Activated CD4-positive, alpha-beta memory T cell treated with anti-CD3 and anti-CD28 coated beads, Interleukin-2, amount 10 ng/mL, durations not matched to agents 7 days and 5 days (primary cell): ENCODE data around the gene PRSS33. TPM values are rescaled to one million over a fixed set of nuclear protein-coding genes. Genes with fewer than 3 reads are reported as not detected.
A peak's percentile ranks its signal among the peaks of the same experiment; 100 is the strongest.

Experiments
- CTCF ChIA-PET: fragments of 350-600 bp; sonication (Branson Sonifier 250); formaldehyde crosslinking; loops from one replicate; lab custom pipeline; 2021; ENCODE audit warnings: antibody characterized with exemption, inconsistent platforms; lab: Charles Lee
- POLR2A ChIA-PET: fragments of 350-600 bp; sonication (Branson Sonifier 250); formaldehyde crosslinking; loops from one replicate; lab custom pipeline; 2021; ENCODE audit warnings: antibody characterized with exemption; lab: Charles Lee
- DNase-seq: peaks from one replicate; pipeline ENCODE4 v3.0.0-alpha.2; 2020
- H3K27ac Mint-ChIP-seq: one replicate; pipeline ENCODE4 v1.8.0; 2021; ENCODE audit warnings: mild to moderate bottlenecking, mixed read lengths
- H3K27me3 Mint-ChIP-seq: one replicate; pipeline ENCODE4 v1.8.0; 2021; ENCODE audit warnings: mixed read lengths
- H3K36me3 Mint-ChIP-seq: one replicate; pipeline ENCODE4 v1.8.0; 2021; ENCODE audit warnings: low read depth, mixed read lengths
- H3K4me1 Mint-ChIP-seq: one replicate; pipeline ENCODE4 v1.8.0; 2021; ENCODE audit warnings: mixed read lengths
- H3K4me3 Mint-ChIP-seq: one replicate; pipeline ENCODE4 v1.8.0; 2021; ENCODE audit warnings: mild to moderate bottlenecking, mixed read lengths
- H3K9me3 Mint-ChIP-seq: one replicate; pipeline ENCODE4 v1.8.0; 2021; ENCODE audit warnings: mixed read lengths
- total RNA-seq, 2 experiments: library from RNA; stranded (reverse); gene quantifications; one replicate each; pipeline ENCODE4 v1.2.3, GENCODE V29; 2021

The PRSS33 gene
- total RNA-seq, 2 experiments from 2014 or later, result not detected

- CTCF ChIA-PET, result no interaction called here
- peaks cover 17% of the 10 kb centered on the region for H3K27me3 Mint-ChIP-seq
- no peak for DNase-seq
- H3K36me3 Mint-ChIP-seq, result no peaks in the 10 kb centered on the region
- H3K4me1 Mint-ChIP-seq, result peaks cover 7% of the 10 kb centered on the region
- H3K27ac Mint-ChIP-seq, result no peak overlapping the region
- no peaks in the 10 kb centered on the region for H3K9me3 Mint-ChIP-seq
- POLR2A ChIA-PET, result interaction anchor here (1.1 kb wide), 1 partner anchor 30 kb away, joined by 5 read pairs; no protein-coding TSS in a partner anchor
- no peak overlapping the region for H3K4me3 Mint-ChIP-seq
Measured at GRCh38 chr16:2783581-2784357, 3.6 kb downstream of the PRSS33 start.

GRCh38 chr16:2782583-2783351 lies 4.6 kb downstream of the PRSS33 start:
- peaks cover 17% of the 10 kb centered on the region for H3K4me1 Mint-ChIP-seq
- H3K27ac Mint-ChIP-seq, result no peak overlapping the region
- DNase-seq, result no peak
- H3K4me3 Mint-ChIP-seq, result no peak overlapping the region
- peaks cover 13% of the 10 kb centered on the region for H3K27me3 Mint-ChIP-seq
- ChIA-PET CTCF (interaction anchor here (0.6 to 0.7 kb wide), 2 partner anchors 85 to 117 kb away, joined by 3 to 4 read pairs; no protein-coding TSS in a partner anchor), POLR2A (no interaction called here)
- H3K9me3 Mint-ChIP-seq, result no peaks in the 10 kb centered on the region
- H3K36me3 Mint-ChIP-seq, result peaks cover 5% of the 10 kb centered on the region

- no peak for DNase-seq
- ChIA-PET POLR2A (interaction anchor here (0.9 to 3.2 kb wide), 2 partner anchors 29 to 88 kb away, joined by 3 to 24 read pairs; no protein-coding TSS in a partner anchor), CTCF (no interaction called here)
- Mint-ChIP-seq H3K36me3 (peaks cover 8% of the 10 kb centered on the region), H3K4me1 (peaks cover 28% of the 10 kb centered on the region), H3K4me3 (peak overlapping the region; percentile 30), H3K27me3 (peaks cover 4% of the 10 kb centered on the region), H3K27ac (no peak overlapping the region), H3K9me3 (no peaks in the 10 kb centered on the region)
Measured at GRCh38 chr16:2779978-2780898, 7.1 kb downstream of the PRSS33 start.

- H3K4me1 Mint-ChIP-seq, result peaks cover 25% of the 10 kb centered on the region
- ChIA-PET POLR2A (interaction anchor here (0.9 to 8.1 kb wide), 9 partner anchors 27 to 1358 kb away, joined by 3 to 114 read pairs (median 4); partner anchors contain the start of genes AMDHD2, PRSS27 and SRRM2), CTCF (interaction anchor here (1.3 to 2.0 kb wide), 2 partner anchors 89 to 138 kb away, joined by 3 to 14 read pairs; no protein-coding TSS in a partner anchor)
- no peaks in the 10 kb centered on the region for H3K9me3 Mint-ChIP-seq
- peaks cover 13% of the 10 kb centered on the region for H3K36me3 Mint-ChIP-seq
- H3K27me3 Mint-ChIP-seq, result no peaks in the 10 kb centered on the region
- peak overlapping the region; percentile 30 for H3K4me3 Mint-ChIP-seq
- no peak for DNase-seq
- H3K27ac Mint-ChIP-seq, result peak overlapping the region; percentile 96
Measured at GRCh38 chr16:2779151-2779920, 8.0 kb downstream of the PRSS33 start.

- H3K27ac Mint-ChIP-seq, result peak overlapping the region; percentile 96
Measured at GRCh38 chr16:2778630-2778958, 8.8 kb downstream of the PRSS33 start.

GRCh38 chr16:2777903-2778629 lies 9.3 kb downstream of the PRSS33 start:
- peak overlapping the region; percentile 96 for H3K27ac Mint-ChIP-seq
- H3K27me3 Mint-ChIP-seq, result no peaks in the 10 kb centered on the region
- peak; percentile 30 for DNase-seq
- CTCF ChIA-PET, result interaction anchor here (0.8 to 2.0 kb wide), 3 partner anchors 90 to 139 kb away, joined by 3 to 14 read pairs (median 3); no protein-coding TSS in a partner anchor
- POLR2A ChIA-PET, result interaction anchor here (0.7 to 8.1 kb wide), 18 partner anchors 10 to 1357 kb away, joined by 3 to 114 read pairs (median 4); partner anchors contain the start of genes AMDHD2, KCTD5, PKMYT1 and PRSS27
- H3K9me3 Mint-ChIP-seq, result no peaks in the 10 kb centered on the region
- H3K36me3 Mint-ChIP-seq, result peaks cover 15% of the 10 kb centered on the region
- peaks cover 25% of the 10 kb centered on the region for H3K4me1 Mint-ChIP-seq
- H3K4me3 Mint-ChIP-seq, result peak overlapping the region; percentile 88

More at GRCh38 chr16:2778630-2778958, 8.8 kb downstream of the PRSS33 start:
- CTCF ChIA-PET, result interaction anchor here (0.8 to 2.0 kb wide), 3 partner anchors 90 to 139 kb away, joined by 3 to 14 read pairs (median 3); no protein-coding TSS in a partner anchor
- H3K4me3 Mint-ChIP-seq, result peak overlapping the region; percentile 88
- H3K27me3 Mint-ChIP-seq, result no peaks in the 10 kb centered on the region
- H3K9me3 Mint-ChIP-seq, result no peaks in the 10 kb centered on the region
- no peak for DNase-seq
- H3K4me1 Mint-ChIP-seq, result peaks cover 25% of the 10 kb centered on the region
- peaks cover 13% of the 10 kb centered on the region for H3K36me3 Mint-ChIP-seq
- POLR2A ChIA-PET, result interaction anchor here (1.0 to 8.1 kb wide), 11 partner anchors 11 to 1357 kb away, joined by 3 to 114 read pairs (median 7); partner anchors contain the start of genes AMDHD2, KCTD5, PRSS27 and SRRM2

GRCh38 chr16:2777231-2777902 lies 10.0 kb downstream of the PRSS33 start, which contains the start of gene ELOB:
TSS of gene ELOB (minus strand) at chr16:2777280. CDS start at chr16:2777239, 41 bp downstream.
- DNase-seq, result peak; percentile 92
- CTCF ChIA-PET, result interaction anchor here (2.0 kb wide), 1 partner anchor 91 kb away, joined by 14 read pairs; no protein-coding TSS in a partner anchor
- POLR2A ChIA-PET, result interaction anchor here (0.7 to 8.1 kb wide), 14 partner anchors 10 to 257 kb away, joined by 3 to 114 read pairs (median 4); partner anchors contain the start of genes AMDHD2, KCTD5, PKMYT1 and SRRM2

GRCh38 chr16:2776500-2777139 lies 10.7 kb downstream of the PRSS33 start:
- Mint-ChIP-seq H3K27ac (peak overlapping the region; percentile 87), H3K27me3 (no peaks in the 10 kb centered on the region), H3K4me3 (peak overlapping the region; percentile 88), H3K36me3 (peaks cover 28% of the 10 kb centered on the region), H3K9me3 (no peaks in the 10 kb centered on the region), H3K4me1 (peaks cover 27% of the 10 kb centered on the region)
- ChIA-PET POLR2A (interaction anchor here (1.1 to 8.1 kb wide), 12 partner anchors 9 to 113 kb away, joined by 3 to 114 read pairs (median 6); partner anchors contain the start of genes FLYWCH2, KCTD5 and SRRM2), CTCF (interaction anchor here (1.0 to 1.4 kb wide), 2 partner anchors 9 to 92 kb away, joined by 4 to 6 read pairs; no protein-coding TSS in a partner anchor)
- DNase-seq, result peak; percentile 54

More at GRCh38 chr16:2777231-2777902, 10.0 kb downstream of the PRSS33 start, which contains the start of gene ELOB:
- Mint-ChIP-seq H3K27me3 (no peaks in the 10 kb centered on the region), H3K4me1 (peaks cover 25% of the 10 kb centered on the region), H3K36me3 (peaks cover 21% of the 10 kb centered on the region), H3K27ac (peak within 1 kb of the TSS; percentile 96), H3K4me3 (peak within 1 kb of the TSS; percentile 88), H3K9me3 (no peaks in the 10 kb centered on the region)

- ChIA-PET CTCF (interaction anchor here (1.0 to 1.4 kb wide), 2 partner anchors 9 to 93 kb away, joined by 4 to 6 read pairs; no protein-coding TSS in a partner anchor), POLR2A (interaction anchor here (1.1 to 8.1 kb wide), 8 partner anchors 8 to 107 kb away, joined by 3 to 114 read pairs (median 7); partner anchors contain the start of genes FLYWCH2, KCTD5 and SRRM2)
- peak overlapping the region; percentile 87 for H3K27ac Mint-ChIP-seq
- H3K36me3 Mint-ChIP-seq, result peaks cover 35% of the 10 kb centered on the region
- H3K4me3 Mint-ChIP-seq, result peak overlapping the region; percentile 88
- peaks cover 27% of the 10 kb centered on the region for H3K4me1 Mint-ChIP-seq
- no peaks in the 10 kb centered on the region for H3K27me3 Mint-ChIP-seq
- DNase-seq, result no peak
- H3K9me3 Mint-ChIP-seq, result no peaks in the 10 kb centered on the region
Measured at GRCh38 chr16:2775765-2776499, 11.4 kb downstream of the PRSS33 start.
